OCI-LY1 (cell line): ENCODE results near the gene DES.

Experiments
- EZH2 ChIP-seq: fragments of 200-600 bp; sonication (generic), shearing (Covaris generic); IDR thresholded peaks from 2 replicates; pipeline ENCODE4 v1.8.0; 2017; ENCODE audit warnings: borderline replicate concordance, mixed run types, mild to moderate bottlenecking, antibody characterized with exemption, low read length, moderate library complexity, mixed read lengths
- TF ChIP-seq, protein P1 (sequence below): fragments of 200-600 bp; sonication (generic), shearing (Covaris generic); IDR thresholded peaks from 2 replicates; pipeline ENCODE4 v1.5.1; 2017; ENCODE audit warnings: mild to moderate bottlenecking, antibody characterized with exemption, low read length, moderate library complexity, mixed read lengths

DNA sequence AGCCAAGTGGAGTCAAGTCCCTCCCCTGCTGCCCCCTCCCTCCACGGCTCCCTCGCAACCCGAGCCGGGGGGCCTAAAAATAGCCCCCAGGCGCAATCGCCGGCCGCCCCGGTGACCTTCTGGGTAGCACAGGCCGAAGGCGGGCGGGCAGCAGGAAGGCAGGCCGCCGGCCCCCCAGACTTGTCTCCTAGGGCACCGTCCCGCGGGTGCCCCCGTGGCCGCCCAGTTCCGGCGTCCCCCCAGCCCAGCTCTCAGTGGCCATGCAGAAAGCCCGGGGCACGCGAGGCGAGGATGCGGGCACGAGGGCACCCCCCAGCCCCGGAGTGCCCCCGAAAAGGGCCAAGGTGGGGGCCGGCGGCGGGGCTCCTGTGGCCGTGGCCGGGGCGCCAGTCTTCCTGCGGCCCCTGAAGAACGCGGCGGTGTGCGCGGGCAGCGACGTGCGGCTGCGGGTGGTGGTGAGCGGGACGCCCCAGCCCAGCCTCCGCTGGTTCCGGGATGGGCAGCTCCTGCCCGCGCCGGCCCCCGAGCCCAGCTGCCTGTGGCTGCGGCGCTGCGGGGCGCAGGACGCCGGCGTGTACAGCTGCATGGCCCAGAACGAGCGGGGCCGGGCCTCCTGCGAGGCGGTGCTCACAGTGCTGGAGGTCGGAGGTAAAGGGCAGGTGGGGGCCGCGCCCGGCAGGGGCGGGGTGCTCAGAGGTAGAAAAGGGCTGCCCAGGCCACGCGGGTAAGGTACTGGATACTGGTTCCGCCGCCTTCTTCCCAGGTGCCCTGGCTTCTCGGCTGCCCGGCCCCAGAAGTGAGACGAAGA is 16.7 kb downstream of the DES start, which contains the start of gene SPEG:
- TF ChIP-seq, protein P1, sequence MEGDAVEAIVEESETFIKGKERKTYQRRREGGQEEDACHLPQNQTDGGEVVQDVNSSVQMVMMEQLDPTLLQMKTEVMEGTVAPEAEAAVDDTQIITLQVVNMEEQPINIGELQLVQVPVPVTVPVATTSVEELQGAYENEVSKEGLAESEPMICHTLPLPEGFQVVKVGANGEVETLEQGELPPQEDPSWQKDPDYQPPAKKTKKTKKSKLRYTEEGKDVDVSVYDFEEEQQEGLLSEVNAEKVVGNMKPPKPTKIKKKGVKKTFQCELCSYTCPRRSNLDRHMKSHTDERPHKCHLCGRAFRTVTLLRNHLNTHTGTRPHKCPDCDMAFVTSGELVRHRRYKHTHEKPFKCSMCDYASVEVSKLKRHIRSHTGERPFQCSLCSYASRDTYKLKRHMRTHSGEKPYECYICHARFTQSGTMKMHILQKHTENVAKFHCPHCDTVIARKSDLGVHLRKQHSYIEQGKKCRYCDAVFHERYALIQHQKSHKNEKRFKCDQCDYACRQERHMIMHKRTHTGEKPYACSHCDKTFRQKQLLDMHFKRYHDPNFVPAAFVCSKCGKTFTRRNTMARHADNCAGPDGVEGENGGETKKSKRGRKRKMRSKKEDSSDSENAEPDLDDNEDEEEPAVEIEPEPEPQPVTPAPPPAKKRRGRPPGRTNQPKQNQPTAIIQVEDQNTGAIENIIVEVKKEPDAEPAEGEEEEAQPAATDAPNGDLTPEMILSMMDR, result no peak
- TF ChIP-seq EZH2, result no peak
